Astrocyte (in vitro differentiated cells and primary cell): ENCODE measurements around the gene PTPRN2. TPM values are rescaled to one million over a fixed set of nuclear protein-coding genes. Genes with fewer than 3 reads are reported as not detected.

Source experiments
- DNase-seq: peaks from one replicate; pipeline ENCODE4 v3.0.0-alpha.2; 2010; ENCODE audit warnings: low read depth
- FAIRE-seq: peaks from 2 replicates; lab custom pipeline; 2011; peaks lifted over from hg19 to GRCh38; lab: Jason Lieb, UNC
- H2AFZ ChIP-seq: 2 replicates; pipeline ENCODE4 v1.6.0; 2012; ENCODE audit warnings: low read depth, low read length, inconsistent platforms
- H3K27ac ChIP-seq: 2 replicates; pipeline ENCODE4 v1.5.1; 2011; ENCODE audit warnings: low read depth, low read length, inconsistent platforms
- H3K27me3 ChIP-seq: 2 replicates; pipeline ENCODE4 v1.6.0; 2011; ENCODE audit warnings: low read length, inconsistent platforms; ENCODE audit not compliant: insufficient read depth
- H3K36me3 ChIP-seq: 2 replicates; pipeline ENCODE4 v1.5.1; 2011; ENCODE audit warnings: low read length, inconsistent platforms; ENCODE audit not compliant: insufficient read depth
- H3K4me1 ChIP-seq: 2 replicates; pipeline ENCODE4 v1.5.1; 2011; ENCODE audit warnings: low read length, inconsistent platforms; ENCODE audit not compliant: insufficient read depth
- H3K4me2 ChIP-seq: 2 replicates; pipeline ENCODE4 v1.6.0; 2012; ENCODE audit warnings: low read length, inconsistent platforms
- H3K4me3 ChIP-seq: 2 replicates; pipeline ENCODE4 v1.5.1; 2011; ENCODE audit warnings: low read depth, mild to moderate bottlenecking, low read length, inconsistent platforms; ENCODE audit not compliant: insufficient read depth
- H3K79me2 ChIP-seq: 2 replicates; pipeline ENCODE4 v1.6.0; 2012; ENCODE audit warnings: mild to moderate bottlenecking, low read length, inconsistent platforms; ENCODE audit not compliant: insufficient read depth
- H3K9ac ChIP-seq: 2 replicates; pipeline ENCODE4 v1.6.0; 2012; ENCODE audit warnings: mild to moderate bottlenecking, low read length, inconsistent platforms
- H3K9me3 ChIP-seq: 2 replicates; pipeline ENCODE4 v1.5.1; 2012; ENCODE audit warnings: low read depth, mild to moderate bottlenecking, low read length, inconsistent platforms; ENCODE audit not compliant: insufficient read depth
- H4K20me1 ChIP-seq: 2 replicates; pipeline ENCODE4 v1.6.0; 2012; ENCODE audit warnings: low read length, inconsistent platforms; ENCODE audit not compliant: insufficient read depth
- H3K27ac Mint-ChIP-seq: one replicate; pipeline ENCODE4 v1.8.0; 2021; ENCODE audit warnings: mild to moderate bottlenecking, mixed read lengths; ENCODE audit not compliant: unreplicated experiment
- H3K27me3 Mint-ChIP-seq: one replicate; pipeline ENCODE4 v1.8.0; 2021; ENCODE audit warnings: low read depth, mixed read lengths; ENCODE audit not compliant: unreplicated experiment
- H3K36me3 Mint-ChIP-seq: one replicate; pipeline ENCODE4 v1.8.0; 2021; ENCODE audit warnings: low read depth, mixed read lengths; ENCODE audit not compliant: unreplicated experiment
- H3K4me1 Mint-ChIP-seq: one replicate; pipeline ENCODE4 v1.8.0; 2021; ENCODE audit warnings: low read depth, mixed read lengths; ENCODE audit not compliant: unreplicated experiment
- H3K4me3 Mint-ChIP-seq: one replicate; pipeline ENCODE4 v1.8.0; 2021; ENCODE audit warnings: mild to moderate bottlenecking, moderate library complexity, mixed read lengths; ENCODE audit not compliant: unreplicated experiment
- H3K9me3 Mint-ChIP-seq: one replicate; pipeline ENCODE4 v1.8.0; 2021; ENCODE audit warnings: mild to moderate bottlenecking, mixed read lengths; ENCODE audit not compliant: unreplicated experiment
- CTCF ChIP-seq: IDR thresholded peaks from 2 replicates; pipeline ENCODE4 v1.5.1; 2011; ENCODE audit warnings: low read depth, mild to moderate bottlenecking, inconsistent platforms, low read length, moderate library complexity; ENCODE audit not compliant: insufficient read depth
- EZH2 ChIP-seq: IDR thresholded peaks from 2 replicates; pipeline ENCODE4 v1.6.1; 2012; ENCODE audit warnings: mild to moderate bottlenecking, low read length, inconsistent platforms; ENCODE audit not compliant: insufficient read depth
- total RNA-seq: library from RNA; stranded (reverse); gene quantifications from 2 replicates; pipeline ENCODE4 v1.2.1, GENCODE V29; 2021

Gene PTPRN2
- total RNA-seq, 1 donor from 2014 or later: 0.09 TPM

- Mint-ChIP-seq H3K4me3 (no peak overlapping the region), H3K36me3 (no peaks in the 10 kb centered on the region), H3K4me1 (no peaks in the 10 kb centered on the region), H3K9me3 (peaks cover 21% of the 10 kb centered on the region), H3K27ac (no peak overlapping the region), H3K27me3 (no peaks in the 10 kb centered on the region)
- H3K27me3 ChIP-seq: no peaks in the 10 kb centered on the region
- peaks cover 28% of the 10 kb centered on the region for H3K9me3 ChIP-seq
- H3K79me2 ChIP-seq: no peaks in the 10 kb centered on the region
- no peaks in the 10 kb centered on the region for H3K36me3 ChIP-seq
- no peak overlapping the region for H2AFZ ChIP-seq
- H4K20me1 ChIP-seq: no peaks in the 10 kb centered on the region
- TF ChIP-seq CTCF (no peak), EZH2 (no peak)
- H3K4me2 ChIP-seq: no peak overlapping the region
- DNase-seq (no peak), FAIRE-seq (no peak)
- H3K9ac ChIP-seq: no peak overlapping the region
- H3K4me3 ChIP-seq: no peak overlapping the region
- H3K27ac ChIP-seq: no peak overlapping the region
- H3K4me1 ChIP-seq: no peaks in the 10 kb centered on the region
These were observed 479.8 kb downstream of the PTPRN2 start for GRCh38 chr7:158107806-158108205.

GRCh38 chr7:158106272-158106671 is 481.4 kb downstream of the PTPRN2 start:
- Histone ChIP-seq H3K79me2 (no peaks in the 10 kb centered on the region), H3K9me3 (peaks cover 26% of the 10 kb centered on the region), H3K4me1 (no peaks in the 10 kb centered on the region), H4K20me1 (no peaks in the 10 kb centered on the region), H3K4me3 (no peak overlapping the region), H3K4me2 (no peak overlapping the region), H3K9ac (no peak overlapping the region), H2AFZ (no peak overlapping the region), H3K36me3 (no peaks in the 10 kb centered on the region), H3K27me3 (no peaks in the 10 kb centered on the region), H3K27ac (no peak overlapping the region)
- TF ChIP-seq EZH2: no peak
- no peak for TF ChIP-seq CTCF
- no peak overlapping the region for H3K4me3 Mint-ChIP-seq
- no peak overlapping the region for H3K27ac Mint-ChIP-seq
- peaks cover 14% of the 10 kb centered on the region for H3K9me3 Mint-ChIP-seq
- FAIRE-seq (no peak), DNase-seq (no peak)
- H3K4me1 Mint-ChIP-seq: no peaks in the 10 kb centered on the region
- no peaks in the 10 kb centered on the region for H3K36me3 Mint-ChIP-seq
- H3K27me3 Mint-ChIP-seq: no peaks in the 10 kb centered on the region

GRCh38 chr7:158103378-158103777 is 484.2 kb downstream of the PTPRN2 start:
- no peaks in the 10 kb centered on the region for H3K79me2 ChIP-seq
- DNase-seq: no peak
- no peaks in the 10 kb centered on the region for H3K36me3 Mint-ChIP-seq

More at GRCh38 chr7:158103378-158103777, 484.2 kb downstream of the PTPRN2 start:
- Histone ChIP-seq H3K4me2 (no peak overlapping the region), H3K27me3 (no peaks in the 10 kb centered on the region), H3K36me3 (no peaks in the 10 kb centered on the region), H3K4me3 (no peak overlapping the region), H2AFZ (no peak overlapping the region), H3K9ac (no peak overlapping the region), H3K27ac (no peak overlapping the region), H3K4me1 (no peaks in the 10 kb centered on the region), H3K9me3 (peaks cover 14% of the 10 kb centered on the region), H4K20me1 (no peaks in the 10 kb centered on the region)
- Mint-ChIP-seq H3K4me1 (no peaks in the 10 kb centered on the region), H3K27ac (no peak overlapping the region), H3K9me3 (peaks cover 10% of the 10 kb centered on the region), H3K27me3 (no peaks in the 10 kb centered on the region), H3K4me3 (no peak overlapping the region)
- no peak for FAIRE-seq
- no peak for TF ChIP-seq EZH2
- no peak for TF ChIP-seq CTCF
